UCSD-AML1 (cell line): ENCODE data around the gene MSGN1.

Experiments used
- DNase-seq: peaks from one replicate; lab custom pipeline; 2025; ENCODE audit not compliant: unreplicated experiment; lab: John Stamatoyannopoulos, UW

The MSGN1 gene

GRCh38 chr2:17846676-17847075 lies 30.4 kb downstream of the MSGN1 start:
- no peak for DNase-seq

DNA sequence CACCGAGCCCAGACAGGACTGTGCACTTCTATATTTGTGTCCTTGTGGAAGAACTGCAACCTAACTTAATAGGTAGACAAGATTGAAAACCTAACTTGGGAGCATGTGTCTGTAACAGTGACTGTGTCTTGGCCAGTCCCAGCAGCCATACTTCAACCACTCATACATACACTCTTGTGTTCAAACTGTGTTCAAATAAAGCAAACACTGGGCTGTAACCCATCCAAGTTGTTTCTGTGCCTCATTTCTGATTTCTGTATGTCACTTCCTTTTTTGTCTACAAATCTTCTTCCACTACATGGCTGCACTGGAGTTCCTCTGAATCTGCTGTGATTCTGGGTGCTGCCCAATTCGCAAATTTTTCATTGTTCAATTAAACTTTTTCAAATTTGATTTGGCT lies 31.0 kb downstream of the MSGN1 start:
- no peak for DNase-seq

DNA sequence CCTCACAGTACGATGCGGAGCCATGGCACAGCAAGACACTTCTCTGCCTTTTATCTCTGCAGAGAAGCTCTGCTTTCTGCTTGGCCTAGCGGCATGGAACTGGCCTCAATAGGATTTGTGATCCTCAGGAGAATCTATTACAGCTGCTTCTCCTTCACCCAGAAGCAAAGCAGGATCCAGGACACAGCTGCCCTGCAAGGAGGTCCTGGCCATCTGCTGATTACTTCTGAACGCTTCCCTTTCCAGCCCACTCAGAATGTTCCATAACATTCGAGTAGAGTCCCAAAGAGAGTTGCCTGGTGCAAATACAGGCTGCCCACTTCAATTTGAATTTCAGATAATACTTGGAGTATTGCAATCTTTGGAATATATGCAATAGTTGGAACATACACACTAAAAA lies 33.0 kb downstream of the MSGN1 start:
- DNase-seq, result no peak

DNA sequence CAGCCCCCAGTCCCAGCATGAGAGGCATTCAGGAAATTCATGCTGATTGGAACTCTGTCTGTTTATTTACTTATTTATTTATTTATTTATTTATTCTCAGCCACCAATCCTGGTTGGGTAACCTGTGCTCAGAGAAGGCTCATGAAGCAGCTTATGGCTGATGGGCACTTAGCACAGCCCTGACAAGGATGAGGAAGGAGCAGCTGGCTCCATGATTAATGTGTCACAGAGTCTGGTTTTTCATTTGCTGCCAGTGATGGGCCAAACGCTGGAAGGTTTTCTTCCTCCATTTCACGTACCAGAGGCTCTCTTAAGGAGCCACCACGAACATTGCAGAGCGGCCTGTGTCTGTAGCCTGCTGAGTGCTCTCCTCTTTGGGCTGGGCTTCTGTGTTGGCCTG lies 33.9 kb downstream of the MSGN1 start:
- DNase-seq, result no peak

DNA sequence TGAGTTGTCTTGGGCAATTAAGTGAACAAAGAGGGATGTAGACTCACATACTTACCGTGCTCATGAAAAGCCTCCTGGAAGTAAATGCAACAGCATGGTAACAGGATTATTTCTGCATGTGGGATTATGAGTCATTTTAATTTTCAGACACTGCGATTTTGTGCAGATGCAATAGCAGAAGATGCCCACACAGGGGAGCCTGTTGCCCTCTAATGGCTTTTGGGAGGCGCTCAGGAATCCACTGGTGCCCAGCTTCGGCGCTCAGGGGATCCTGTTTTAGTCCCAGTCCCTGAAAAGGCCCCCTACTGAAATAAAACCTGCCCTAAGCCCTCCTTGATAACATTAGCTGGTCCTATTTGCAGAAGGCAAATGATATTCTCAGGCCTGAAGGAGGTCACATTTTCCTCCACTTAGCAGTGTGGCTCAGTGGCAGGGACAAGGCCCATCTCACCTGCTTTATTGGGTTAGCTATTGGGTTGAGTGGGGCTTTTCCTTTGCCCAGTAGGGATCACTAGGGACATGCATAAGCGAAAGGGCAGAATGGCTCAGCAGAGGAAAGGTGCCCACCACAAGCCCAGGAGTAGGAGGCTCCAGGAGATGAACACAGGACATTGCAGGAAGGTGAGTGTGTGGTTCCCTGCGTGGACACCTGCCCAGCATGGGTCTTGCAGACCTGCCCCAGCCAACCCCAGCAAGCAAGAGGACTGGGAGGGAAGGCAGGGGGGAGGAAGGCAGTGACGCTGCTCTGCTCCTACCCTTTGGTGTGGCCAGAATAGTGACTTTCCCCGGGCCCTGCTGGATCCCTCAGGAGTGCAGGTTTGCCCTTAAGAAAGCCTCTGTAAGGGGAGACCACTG lies 35.7 kb downstream of the MSGN1 start:
- peak; percentile 36 for DNase-seq

DNA sequence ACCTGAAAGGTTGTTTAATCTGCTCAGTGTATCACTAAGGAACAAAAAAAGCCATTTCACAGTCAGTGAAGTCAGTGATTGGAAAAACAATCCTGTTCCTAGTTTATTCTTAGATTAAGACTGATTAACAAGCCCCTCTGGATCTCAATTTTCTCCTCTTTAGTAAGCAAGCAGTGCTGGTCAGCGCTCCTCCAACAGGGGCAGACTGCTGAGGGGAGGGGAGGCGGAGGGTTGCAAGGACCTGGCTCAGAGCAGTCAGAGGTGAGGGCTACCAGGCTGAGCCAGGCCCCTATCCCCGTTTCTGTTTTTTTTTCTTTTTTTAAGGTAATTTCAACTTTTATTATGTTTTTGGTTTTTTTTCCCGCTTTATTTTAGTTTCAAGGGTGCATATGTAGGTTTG lies 37.5 kb downstream of the MSGN1 start:
- DNase-seq, result no peak

GRCh38 chr2:17857021-17857420 lies 40.8 kb downstream of the MSGN1 start:
- DNase-seq, result no peak

GRCh38 chr2:17858064-17858463 lies 41.8 kb downstream of the MSGN1 start:
- no peak for DNase-seq

GRCh38 chr2:17863539-17863938 lies 47.3 kb downstream of the MSGN1 start:
- no peak for DNase-seq

GRCh38 chr2:17864676-17865075 lies 48.4 kb downstream of the MSGN1 start:
- no peak for DNase-seq

DNA sequence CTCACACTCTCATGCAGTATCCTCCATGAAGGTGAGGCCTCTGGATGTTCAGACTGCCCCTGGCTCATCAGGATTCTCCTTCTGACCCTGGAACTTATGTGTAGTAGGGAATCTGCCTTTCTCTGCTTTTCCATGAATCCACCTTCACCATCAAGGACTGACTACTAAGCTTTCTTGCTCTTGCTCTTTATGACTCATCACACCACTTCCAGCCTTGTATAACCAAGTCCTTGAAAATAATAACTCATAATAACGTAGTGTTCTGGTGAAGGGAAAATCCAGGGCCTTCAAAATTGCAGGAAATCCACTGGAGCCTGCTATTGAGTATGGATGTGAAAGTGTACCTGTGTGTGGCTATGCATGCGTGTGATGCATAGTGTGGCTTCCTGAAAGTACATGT lies 50.9 kb downstream of the MSGN1 start:
- no peak for DNase-seq
